ENCODE data around the gene ANAPC4. TPM values are rescaled to one million over a fixed set of nuclear protein-coding genes. Genes with fewer than 3 reads are reported as not detected.

Gene ANAPC4
- total RNA-seq, 1 donor from 2014 or later: 33.0 TPM

DNA sequence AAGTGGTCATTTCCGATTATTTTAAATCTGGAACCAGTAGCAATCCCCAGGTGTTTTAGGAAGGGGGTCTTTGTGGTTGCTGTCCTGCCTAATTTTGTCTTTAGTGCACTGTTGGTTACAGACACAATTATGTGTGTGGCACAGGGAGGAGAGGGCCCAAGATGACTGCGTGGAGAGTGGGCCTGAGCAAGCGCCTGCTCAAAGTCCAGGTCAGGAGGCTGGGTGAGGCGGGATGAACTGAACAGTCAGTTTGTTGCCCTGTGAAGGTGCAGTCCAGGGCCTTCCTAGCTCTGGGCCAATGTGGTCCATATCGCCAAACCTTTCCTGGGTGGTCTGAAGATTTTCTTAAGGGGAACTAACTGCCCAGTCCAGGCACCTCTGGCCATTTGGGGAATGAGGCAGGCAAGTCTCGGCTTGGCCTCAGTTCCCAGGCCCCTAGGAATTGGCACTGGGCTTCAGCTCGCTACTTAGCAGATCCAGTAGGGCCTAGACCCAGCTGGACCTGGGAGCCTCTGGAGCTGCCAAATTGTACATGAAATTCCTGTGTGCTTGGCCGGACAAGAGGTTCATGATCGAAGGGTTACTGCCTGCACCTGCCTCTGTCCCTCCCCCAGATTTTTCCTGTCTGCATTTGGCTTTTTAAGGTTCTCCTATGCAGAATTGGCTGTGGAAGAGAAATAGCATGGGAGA is 47.6 kb downstream of the ANAPC4 start:
- H3K36me3 ChIP-seq: no peaks in the 10 kb centered on the region
- intact Hi-C loops (cut with DNase I): no loop called here
- ATAC-seq: peak; percentile 42
- no peaks in the 10 kb centered on the region for H3K4me1 ChIP-seq
- H3K4me3 ChIP-seq: no peak overlapping the region
- H3K27me3 ChIP-seq: no peaks in the 10 kb centered on the region
- DNase-seq: peak; percentile 53
- H3K27ac ChIP-seq: peak overlapping the region; percentile 12
- H3K9me3 ChIP-seq: no peaks in the 10 kb centered on the region
- TF ChIP-seq CTCF (IDR thresholded peaks at IDR 0.05): no peak

GRCh38 chr4:25425361-25425760 is 48.3 kb downstream of the ANAPC4 start:
- Histone ChIP-seq H3K27ac (no peak overlapping the region), H3K27me3 (no peaks in the 10 kb centered on the region), H3K4me1 (no peaks in the 10 kb centered on the region), H3K36me3 (no peaks in the 10 kb centered on the region), H3K9me3 (no peaks in the 10 kb centered on the region), H3K4me3 (no peak overlapping the region)
- TF ChIP-seq CTCF (IDR thresholded peaks at IDR 0.05): no peak
- intact Hi-C loops (cut with DNase I): no loop called here
- peak; percentile 85 for ATAC-seq
- DNase-seq: peak; percentile 64

DNA sequence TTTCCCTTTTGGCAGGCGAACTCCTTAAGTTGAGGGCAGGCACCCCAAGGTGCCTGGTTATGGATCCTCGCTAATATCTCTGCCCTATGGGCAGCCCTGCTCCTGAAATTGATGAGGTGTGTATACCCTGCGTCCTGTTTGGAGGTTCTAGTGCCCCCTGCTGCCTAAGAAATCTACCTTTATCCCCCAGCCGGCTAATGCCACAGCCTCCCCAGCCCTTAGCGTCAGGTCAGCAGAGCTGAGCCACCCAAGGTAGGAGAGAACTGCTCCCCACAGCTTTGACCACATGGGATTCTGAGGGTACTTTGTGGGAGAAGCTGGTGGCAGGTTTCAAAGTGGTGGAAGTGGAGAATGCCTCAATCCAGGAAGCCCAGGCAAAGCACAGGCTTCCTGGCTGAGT is 50.8 kb downstream of the ANAPC4 start:
- no peak for ATAC-seq
- H3K27ac ChIP-seq: no peak overlapping the region
- no peak for DNase-seq
- no peaks in the 10 kb centered on the region for H3K36me3 ChIP-seq
- no peaks in the 10 kb centered on the region for H3K9me3 ChIP-seq
- no peaks in the 10 kb centered on the region for H3K4me1 ChIP-seq
- no peak for TF ChIP-seq CTCF (IDR thresholded peaks at IDR 0.05)
- intact Hi-C loops (cut with DNase I): no loop called here
- H3K27me3 ChIP-seq: no peaks in the 10 kb centered on the region
- H3K4me3 ChIP-seq: no peak overlapping the region

DNA sequence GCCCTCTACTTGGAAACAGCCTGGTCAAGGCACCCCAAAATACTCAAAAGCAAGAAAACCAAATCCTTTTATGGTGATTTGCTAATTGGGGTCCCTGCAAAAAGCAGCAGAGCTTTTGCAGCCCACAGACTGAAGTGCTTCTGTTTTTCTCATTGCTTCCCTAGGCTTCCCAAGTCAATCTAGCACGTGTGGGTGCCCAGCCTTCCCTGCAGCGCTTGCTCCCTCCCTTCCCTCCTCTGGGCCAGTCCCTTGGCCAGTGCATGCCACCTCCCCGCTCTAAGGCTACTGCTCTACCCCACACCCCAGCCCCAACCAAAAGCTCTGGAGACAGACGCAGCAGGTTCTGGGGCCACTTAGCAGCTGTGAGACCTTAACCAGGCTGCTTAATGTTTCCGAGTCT is 53.6 kb downstream of the ANAPC4 start:
- no peaks in the 10 kb centered on the region for H3K9me3 ChIP-seq
- intact Hi-C loops (cut with DNase I): no loop called here
- H3K27ac ChIP-seq: no peak overlapping the region
- H3K4me1 ChIP-seq: no peaks in the 10 kb centered on the region
- no peaks in the 10 kb centered on the region for H3K27me3 ChIP-seq
- no peak for TF ChIP-seq CTCF (IDR thresholded peaks at IDR 0.05)
- DNase-seq (no peak), ATAC-seq (no peak)
- no peak overlapping the region for H3K4me3 ChIP-seq
- H3K36me3 ChIP-seq: no peaks in the 10 kb centered on the region

- no peak for ATAC-seq
- no peaks in the 10 kb centered on the region for H3K9me3 ChIP-seq
- no peaks in the 10 kb centered on the region for H3K27me3 ChIP-seq
- no peak for TF ChIP-seq CTCF (IDR thresholded peaks at IDR 0.05)
- H3K4me3 ChIP-seq: no peak overlapping the region
- H3K4me1 ChIP-seq: no peaks in the 10 kb centered on the region
- no peak overlapping the region for H3K27ac ChIP-seq
- intact Hi-C loops (cut with DNase I): no loop called here
- DNase-seq: no peak
- H3K36me3 ChIP-seq: no peaks in the 10 kb centered on the region
Observed at GRCh38 chr4:25433966-25434827, 57.1 kb downstream of the ANAPC4 start.

Measured in upper lobe of right lung (tissue), 1 donor.